Measurements from ENCODE around the gene WIPI1. TPM values are rescaled to one million over a fixed set of nuclear protein-coding genes. Genes with fewer than 3 reads are reported as not detected.

WIPI1 gene
- total RNA-seq, 3 donors from 2014 or later (not counting 1 experiment from before 2014, with no cell fraction given), result 29.0 to 41.4 (median 32.0) TPM

GRCh38 chr17:68451670-68452354 is 5.5 kb downstream of the WIPI1 start:
- DNase-seq (no peak), ATAC-seq (no peak)
- Mint-ChIP-seq H3K27ac (no peak overlapping the region), H3K9me3 (no peaks in the 10 kb centered on the region), H3K27me3 (ENCODE audit: low read depth in 2 of 2) (no peaks in the 10 kb centered on the region), H3K36me3 (no peaks in the 10 kb centered on the region), H3K4me1 (peaks cover 12 to 22% of the 10 kb centered on the region in 2 donors), H3K4me3 (no peak overlapping the region)
- H3K27me3 ChIP-seq (ENCODE audit: control insufficient read depth, insufficient read depth, low read length), result no peaks in the 10 kb centered on the region
- H3K9me3 ChIP-seq (ENCODE audit: control insufficient read depth, insufficient read depth, low read length), result no peaks in the 10 kb centered on the region
- peaks cover 39% of the 10 kb centered on the region for H3K36me3 ChIP-seq (ENCODE audit: control insufficient read depth, insufficient read depth, low read length)
- H3K4me1 ChIP-seq (ENCODE audit: control insufficient read depth, insufficient read depth, low read length), result peaks cover 8% of the 10 kb centered on the region
- no peak overlapping the region for H3K27ac ChIP-seq (ENCODE audit: low read length)
- no peak for TF ChIP-seq CTCF (IDR thresholded peaks at IDR 0.05)
- no peak overlapping the region for H3K4me3 ChIP-seq (ENCODE audit: low read length)
- intact Hi-C loops (cut with micrococcal nuclease), result no loop called here
- 90% methylated on average over 3 of the region's 5 CpGs for WGBS (ENCODE audit: insufficient coverage)

GRCh38 chr17:68450801-68451200 is 6.5 kb downstream of the WIPI1 start:
- H3K27ac Mint-ChIP-seq, result no peak overlapping the region
- H3K4me3 ChIP-seq (ENCODE audit: low read length), result no peak overlapping the region

GRCh38 chr17:68450391-68450790 is 6.9 kb downstream of the WIPI1 start:
- Mint-ChIP-seq H3K9me3 (no peaks in the 10 kb centered on the region), H3K4me3 (no peak overlapping the region), H3K27me3 (ENCODE audit: low read depth in 2 of 2) (no peaks in the 10 kb centered on the region), H3K36me3 (no peaks in the 10 kb centered on the region), H3K4me1 (peaks cover 3 to 11% of the 10 kb centered on the region in 2 donors), H3K27ac (no peak overlapping the region)
- no peak for TF ChIP-seq CTCF (IDR thresholded peaks at IDR 0.05)
- Histone ChIP-seq H3K4me1 (ENCODE audit: control insufficient read depth, insufficient read depth, low read length) (no peaks in the 10 kb centered on the region), H3K4me3 (ENCODE audit: low read length) (no peak overlapping the region), H3K27me3 (ENCODE audit: control insufficient read depth, insufficient read depth, low read length) (no peaks in the 10 kb centered on the region), H3K36me3 (ENCODE audit: control insufficient read depth, insufficient read depth, low read length) (peaks cover 43% of the 10 kb centered on the region), H3K27ac (ENCODE audit: low read length) (no peak overlapping the region), H3K9me3 (ENCODE audit: control insufficient read depth, insufficient read depth, low read length) (no peaks in the 10 kb centered on the region)
- 92% methylated on average over 8 of the region's 8 CpGs for WGBS (ENCODE audit: insufficient coverage)
- no peak for ATAC-seq
- no peak for DNase-seq
- intact Hi-C loops (cut with micrococcal nuclease), result no loop called here

More at GRCh38 chr17:68450801-68451200, 6.5 kb downstream of the WIPI1 start:
- Mint-ChIP-seq H3K9me3 (no peaks in the 10 kb centered on the region), H3K36me3 (no peaks in the 10 kb centered on the region), H3K4me3 (no peak overlapping the region), H3K4me1 (peaks cover 2 to 12% of the 10 kb centered on the region in 2 donors), H3K27me3 (ENCODE audit: low read depth in 2 of 2) (no peaks in the 10 kb centered on the region)
- Histone ChIP-seq H3K4me1 (ENCODE audit: control insufficient read depth, insufficient read depth, low read length) (no peaks in the 10 kb centered on the region), H3K27me3 (ENCODE audit: control insufficient read depth, insufficient read depth, low read length) (no peaks in the 10 kb centered on the region), H3K36me3 (ENCODE audit: control insufficient read depth, insufficient read depth, low read length) (peaks cover 43% of the 10 kb centered on the region), H3K27ac (ENCODE audit: low read length) (no peak overlapping the region), H3K9me3 (ENCODE audit: control insufficient read depth, insufficient read depth, low read length) (no peaks in the 10 kb centered on the region)
- no peak for TF ChIP-seq CTCF (IDR thresholded peaks at IDR 0.05)
- DNase-seq (no peak), ATAC-seq (no peak)
- intact Hi-C loops (cut with micrococcal nuclease), result no loop called here
- WGBS (ENCODE audit: insufficient coverage), result 96% methylated on average over 14 of the region's 14 CpGs
